K562 (cell line): ENCODE data around the gene ATP6V0A1.

Experiments
- POLR2A ChIP-seq: fragments of 450-650 bp; conservative IDR thresholded peaks from 2 replicates; pipeline ENCODE4 v1.6.1; 2016
- TCF15 ChIP-seq: fragments of 250-450 bp; sonication (Bioruptor Pico); IDR thresholded peaks from 2 replicates; pipeline ENCODE4 v1.8.0; 2022; ENCODE audit warnings: moderate library complexity, mild to moderate bottlenecking, inconsistent platforms
- TCF7 ChIP-seq: sonication (generic); IDR thresholded peaks from 2 replicates; pipeline ENCODE4 v1.6.1; 2016; ENCODE audit warnings: antibody characterized with exemption, borderline replicate concordance
- YY1 ChIP-seq, 3 experiments: IDR thresholded peaks; 2 replicates each; pipeline ENCODE4 v1.6.1; 2011; ENCODE audit warnings: low read length in 2 of 3, mild to moderate bottlenecking in 2 of 3, moderate library complexity in 2 of 3, borderline replicate concordance in 1 of 3, control low read depth in 1 of 3, low read depth in 1 of 3; ENCODE audit not compliant: insufficient read depth in 3 of 3, insufficient replicate concordance in 2 of 3, control insufficient read depth in 1 of 3, insufficient read length in 1 of 3; ENCODE audit errors: extremely low read depth in 1 of 3
- ZNF24 ChIP-seq: fragments of 450-650 bp; IDR thresholded peaks from 2 replicates; pipeline ENCODE4 v1.6.1; 2016
- TF ChIP-seq, protein P1 (sequence below), 3 experiments: IDR thresholded peaks in 2 of 3; conservative IDR thresholded peaks in 1 of 3; 2 replicates each; pipeline ENCODE4 v1.5.1; 2011 to 2012; ENCODE audit warnings: low read length in 3 of 3, mild to moderate bottlenecking in 3 of 3, control low read depth in 2 of 3, improper control_type of control experiment in 1 of 3, inconsistent platforms in 1 of 3, low read depth in 1 of 3, mixed read lengths in 1 of 3, moderate library complexity in 1 of 3; ENCODE audit not compliant: insufficient read depth in 2 of 3

DNA sequence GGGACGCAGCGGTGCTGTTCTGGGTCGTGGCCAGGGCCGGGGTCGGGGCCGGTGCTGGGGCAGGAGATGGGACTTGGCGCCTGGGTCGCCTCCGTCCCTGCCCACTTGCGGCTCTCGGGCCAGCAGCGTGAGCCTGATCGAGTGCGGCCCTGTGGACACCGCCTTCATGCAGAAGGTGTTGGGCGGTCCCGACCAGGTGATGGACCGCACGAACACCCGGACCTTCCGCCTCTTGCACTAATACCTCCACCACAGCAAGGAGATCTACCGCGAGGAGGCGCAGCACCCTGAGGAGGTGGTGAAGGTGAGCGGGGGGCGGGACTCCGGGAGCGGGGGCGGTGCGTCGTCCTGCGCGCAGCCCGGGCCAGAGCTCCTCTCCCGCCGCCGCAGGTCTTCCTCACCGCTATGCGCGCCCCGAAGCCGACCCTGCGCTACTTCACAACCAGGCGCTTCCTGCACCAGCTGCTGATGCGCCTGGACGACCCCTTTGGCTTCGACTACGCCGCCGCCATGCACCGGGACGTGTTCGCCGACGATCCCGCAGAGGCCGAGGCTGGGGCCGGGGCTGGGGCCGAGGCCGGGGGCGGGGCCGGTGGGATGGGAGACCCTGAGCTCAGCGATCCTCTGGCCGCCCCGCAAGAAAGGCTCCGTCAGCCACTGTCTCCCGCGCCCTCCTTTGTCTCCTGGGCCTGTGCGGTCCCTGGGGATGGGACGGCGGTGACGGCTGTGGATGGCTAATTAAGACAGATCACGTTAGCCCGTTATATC lies 89.6 kb downstream of the ATP6V0A1 start:
- no peak for TF ChIP-seq ZNF24
- no peak for TF ChIP-seq TCF7
- TF ChIP-seq, protein P1, sequence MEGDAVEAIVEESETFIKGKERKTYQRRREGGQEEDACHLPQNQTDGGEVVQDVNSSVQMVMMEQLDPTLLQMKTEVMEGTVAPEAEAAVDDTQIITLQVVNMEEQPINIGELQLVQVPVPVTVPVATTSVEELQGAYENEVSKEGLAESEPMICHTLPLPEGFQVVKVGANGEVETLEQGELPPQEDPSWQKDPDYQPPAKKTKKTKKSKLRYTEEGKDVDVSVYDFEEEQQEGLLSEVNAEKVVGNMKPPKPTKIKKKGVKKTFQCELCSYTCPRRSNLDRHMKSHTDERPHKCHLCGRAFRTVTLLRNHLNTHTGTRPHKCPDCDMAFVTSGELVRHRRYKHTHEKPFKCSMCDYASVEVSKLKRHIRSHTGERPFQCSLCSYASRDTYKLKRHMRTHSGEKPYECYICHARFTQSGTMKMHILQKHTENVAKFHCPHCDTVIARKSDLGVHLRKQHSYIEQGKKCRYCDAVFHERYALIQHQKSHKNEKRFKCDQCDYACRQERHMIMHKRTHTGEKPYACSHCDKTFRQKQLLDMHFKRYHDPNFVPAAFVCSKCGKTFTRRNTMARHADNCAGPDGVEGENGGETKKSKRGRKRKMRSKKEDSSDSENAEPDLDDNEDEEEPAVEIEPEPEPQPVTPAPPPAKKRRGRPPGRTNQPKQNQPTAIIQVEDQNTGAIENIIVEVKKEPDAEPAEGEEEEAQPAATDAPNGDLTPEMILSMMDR (IDR thresholded peaks at IDR 0.05 in 2 of 3, conservative IDR thresholded peaks at IDR 0.05 in 1 of 3; ENCODE audit: insufficient read depth in 2 of 3, low read depth in 1 of 3, low read length in 3 of 3), result no peak
- no peak for TF ChIP-seq TCF15 (CRISPR knock-in tag)
- no peak for TF ChIP-seq POLR2A
- no peak for TF ChIP-seq YY1 (IDR thresholded peaks at IDR 0.05; ENCODE audit: borderline replicate concordance in 1 of 3, control insufficient read depth in 1 of 3, extremely low read depth in 1 of 3, insufficient read depth in 3 of 3, insufficient read length in 1 of 3, insufficient replicate concordance in 2 of 3, low read depth in 1 of 3, low read length in 2 of 3)
